HG03135 (cell line): Measurements from ENCODE around the gene SLC25A26.
A peak's percentile ranks its signal among the peaks of the same experiment; 100 is the strongest.

ENCODE experiments used
- ATAC-seq: cut with Tn5 transposase; IDR thresholded peaks from one replicate; pipeline ENCODE4 v1.9.1; 2021; ENCODE audit warnings: mild to moderate bottlenecking, moderate library complexity; ENCODE audit not compliant: unreplicated experiment

The SLC25A26 gene

DNA sequence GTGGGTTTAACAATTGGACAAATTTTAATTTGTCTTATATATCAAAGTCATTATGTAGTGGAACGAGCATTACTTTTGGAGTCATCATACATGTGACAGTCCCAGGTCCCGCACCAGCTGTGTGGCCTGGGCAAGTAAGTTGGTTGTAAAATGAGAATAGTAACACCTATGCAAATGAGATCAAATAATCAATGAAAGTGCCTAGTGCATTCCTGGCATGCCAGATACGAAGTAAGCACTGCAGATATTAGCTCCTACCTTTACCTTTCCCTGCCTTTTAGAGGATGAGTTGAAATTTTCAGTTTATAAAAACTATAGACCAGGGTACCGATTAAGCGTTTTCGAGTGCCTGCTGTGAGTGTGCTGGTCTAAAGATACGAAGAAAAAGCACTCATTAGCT is 145.9 kb downstream of the SLC25A26 start:
- ATAC-seq, result no peak

DNA sequence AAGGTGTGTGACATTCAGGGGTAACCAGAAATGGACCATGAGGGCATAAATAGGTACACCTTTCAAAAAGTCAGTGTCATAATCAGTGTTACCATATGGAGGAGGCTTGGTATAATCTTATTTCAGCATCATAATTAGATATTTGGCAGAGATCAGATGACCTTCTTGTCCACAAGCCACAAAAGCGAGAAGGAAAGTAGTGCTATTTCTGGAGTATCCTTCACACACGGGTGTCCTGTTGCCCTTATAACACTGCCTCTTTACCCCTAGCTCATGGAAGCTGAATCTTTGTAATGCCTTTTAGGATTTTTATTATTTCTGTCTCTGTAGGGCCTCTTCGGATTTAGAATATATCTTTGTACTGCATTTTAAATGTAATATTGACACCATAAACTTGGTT is 147.2 kb downstream of the SLC25A26 start:
- ATAC-seq, result no peak

DNA sequence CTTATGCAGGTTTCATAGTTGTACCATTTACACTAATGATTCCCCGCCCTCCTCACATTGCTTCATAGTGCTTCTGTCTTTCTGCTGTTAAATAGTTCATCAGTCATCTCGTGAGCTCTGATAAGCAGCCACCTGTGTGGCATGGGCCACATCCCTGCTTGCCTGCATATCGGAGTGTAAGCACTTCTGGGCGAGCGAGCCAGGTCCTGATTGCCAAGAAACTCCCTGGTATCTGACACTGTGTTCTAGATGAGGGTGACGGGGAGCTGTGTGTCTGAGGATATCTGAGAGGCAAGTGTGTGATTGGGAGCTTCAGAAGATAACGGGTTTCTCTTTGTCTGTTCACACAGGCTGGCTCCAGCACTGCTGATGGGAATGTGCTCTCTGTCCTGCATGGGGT is 149.4 kb downstream of the SLC25A26 start:
- no peak for ATAC-seq

DNA sequence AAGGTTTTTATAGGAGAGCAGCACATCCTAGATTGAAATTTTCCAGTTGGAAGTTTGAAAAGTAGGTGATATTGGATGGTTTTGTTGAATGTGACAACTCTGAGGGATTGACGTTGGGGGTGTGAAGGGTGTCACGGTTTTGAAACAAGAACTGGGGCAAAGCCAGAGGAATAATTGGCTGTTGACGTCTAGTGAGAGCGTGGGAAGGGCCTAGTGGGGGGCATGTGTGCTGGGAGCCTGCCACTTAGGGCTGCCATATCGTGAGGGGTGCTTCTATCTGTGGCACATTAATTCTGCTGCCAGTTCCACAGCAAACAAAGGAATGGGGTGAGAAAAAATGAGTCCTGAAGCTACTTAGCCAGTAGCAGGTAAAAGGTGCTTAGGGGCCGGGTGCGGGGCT is 150.6 kb downstream of the SLC25A26 start:
- ATAC-seq, result no peak

DNA sequence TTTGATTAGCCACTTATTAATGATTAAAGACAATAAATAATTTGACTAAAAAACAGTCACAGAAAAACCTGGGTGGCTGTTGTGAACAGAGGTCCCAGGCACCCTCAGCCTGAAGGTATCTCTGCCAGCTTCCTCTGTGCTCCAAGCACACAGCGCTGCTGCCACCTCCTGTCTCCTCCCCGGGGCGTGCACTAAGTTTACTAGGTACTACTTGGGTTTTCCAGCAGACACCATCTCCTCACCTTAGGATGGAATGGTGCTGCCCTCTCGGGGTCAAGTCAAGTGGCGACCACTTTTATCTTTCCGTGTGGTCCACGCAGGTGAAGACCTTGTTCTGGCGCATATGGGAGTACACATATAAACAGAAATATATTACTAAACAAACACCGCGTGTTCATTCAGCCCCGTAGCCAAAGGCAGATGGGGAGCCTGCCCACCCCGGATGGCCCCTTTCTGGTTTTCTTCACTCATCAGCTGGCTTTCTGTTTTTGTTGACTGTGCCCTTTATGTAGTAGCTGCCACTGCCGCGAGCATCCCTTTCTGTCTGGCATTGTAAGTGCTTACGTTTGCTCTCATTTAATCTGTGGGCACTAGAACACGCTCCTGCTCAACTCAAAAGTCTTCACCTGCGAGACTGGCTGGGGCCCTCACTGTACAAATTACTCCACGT is 152.0 kb downstream of the SLC25A26 start:
- no peak for ATAC-seq

DNA sequence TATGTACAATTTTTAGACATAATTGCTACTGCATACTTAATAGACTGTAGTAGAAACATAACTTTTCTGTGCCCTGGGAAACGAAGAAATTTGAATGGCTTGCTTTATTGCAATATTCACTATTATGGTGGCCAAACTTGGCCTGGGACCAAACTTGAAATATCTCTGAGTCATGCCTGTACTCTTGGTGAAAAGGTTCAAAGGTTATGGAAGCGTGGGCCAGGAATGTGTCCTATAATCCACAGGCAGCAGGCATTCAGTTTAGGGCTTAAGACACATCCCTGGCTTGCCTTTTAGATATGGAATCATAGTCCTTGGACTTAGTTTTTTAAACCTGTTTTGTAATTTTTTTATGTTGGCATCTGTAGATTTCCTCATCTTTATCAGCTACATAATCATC is 155.8 kb downstream of the SLC25A26 start:
- ATAC-seq, result no peak

DNA sequence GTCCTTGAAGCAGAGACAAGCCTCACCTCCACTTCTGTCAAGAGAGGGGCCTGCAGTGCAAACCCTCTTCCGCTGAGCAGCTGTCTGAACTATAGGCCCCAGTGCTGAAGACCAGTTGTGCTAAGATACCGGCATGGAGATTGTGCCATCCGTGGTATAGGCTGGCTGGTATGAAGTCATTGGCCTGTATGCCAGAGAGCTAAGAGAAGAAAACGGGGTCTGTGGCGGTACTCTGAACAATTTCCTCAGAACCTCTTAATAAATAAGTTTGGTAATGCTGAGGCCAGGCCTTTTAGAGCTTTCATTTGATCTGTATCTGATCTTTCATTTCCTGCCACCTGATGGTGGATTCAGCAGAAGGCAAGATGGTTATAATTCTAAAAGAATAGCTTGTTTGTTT is 157.0 kb downstream of the SLC25A26 start:
- ATAC-seq, result no peak

DNA sequence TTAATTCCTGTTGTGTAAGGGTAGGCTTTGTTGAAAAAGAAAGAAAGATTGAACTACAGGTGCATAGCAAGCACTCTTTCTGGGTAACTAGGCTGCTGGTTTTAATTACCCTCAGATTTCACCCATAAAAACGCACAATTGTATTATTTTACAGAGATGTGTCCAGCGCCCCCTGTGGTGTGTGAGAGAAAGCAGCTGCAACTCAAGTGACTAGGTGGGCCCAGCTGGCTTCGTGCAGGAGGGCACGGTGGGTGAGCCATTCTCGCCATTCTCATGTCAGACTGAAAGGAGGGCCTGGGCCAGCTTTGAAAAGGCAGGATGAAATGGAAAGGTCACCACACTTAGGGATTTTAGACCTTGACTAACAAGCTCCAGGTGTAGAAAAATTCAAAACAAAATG is 157.5 kb downstream of the SLC25A26 start:
- ATAC-seq, result no peak

DNA sequence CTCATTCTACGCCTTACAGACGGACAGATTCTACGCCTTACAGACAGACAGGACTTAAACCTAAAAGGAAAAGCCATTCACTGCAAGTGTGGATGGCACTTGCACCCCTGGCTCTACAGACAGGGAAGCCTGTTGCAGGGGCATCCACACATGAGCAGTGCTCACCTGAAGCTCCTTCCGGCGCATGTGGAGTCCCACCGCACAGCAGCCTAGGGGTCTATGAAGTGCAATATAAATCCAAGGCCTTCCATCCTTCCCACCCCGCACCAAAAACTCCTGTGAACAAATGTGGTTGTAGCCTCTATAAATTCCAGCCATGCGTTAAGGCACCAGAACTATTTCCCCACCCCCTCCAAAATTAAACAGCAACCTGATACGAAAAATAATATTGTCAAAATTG is 158.8 kb downstream of the SLC25A26 start:
- ATAC-seq, result no peak

DNA sequence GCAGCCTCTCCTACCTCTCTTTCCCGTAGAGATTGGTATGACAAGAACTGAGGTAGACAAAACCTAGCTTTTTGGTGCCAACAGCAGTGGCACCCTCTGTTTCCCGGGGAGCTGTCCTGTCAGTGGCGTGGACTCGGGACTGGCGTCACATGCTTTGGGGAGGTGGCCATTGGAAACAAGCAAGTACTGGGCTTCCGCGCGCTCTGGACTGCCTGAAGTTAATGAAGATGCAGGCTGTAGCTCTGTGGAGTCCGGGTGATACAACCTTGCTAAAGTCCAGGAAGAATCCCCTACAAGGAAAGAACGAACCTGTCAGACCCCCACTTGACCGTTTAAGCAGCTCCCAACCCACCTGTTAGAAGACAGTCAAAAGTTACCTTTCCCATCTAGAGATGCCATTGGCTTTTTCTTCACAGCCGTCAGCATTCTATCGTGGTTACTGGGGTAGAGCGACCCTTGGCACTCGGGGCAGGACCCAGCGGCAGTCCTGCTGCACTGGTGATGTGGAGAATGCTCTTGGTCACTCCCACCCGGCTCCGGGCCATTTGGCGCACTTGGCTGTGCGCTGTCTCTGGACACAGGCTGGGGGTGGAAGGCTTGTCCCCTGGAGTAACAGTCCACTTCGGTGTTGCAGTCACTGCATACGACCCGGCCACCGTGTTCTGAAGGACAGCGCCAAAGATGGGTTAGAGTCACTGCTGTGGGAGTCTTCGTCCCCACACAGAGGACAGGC is 159.6 kb downstream of the SLC25A26 start:
- ATAC-seq, result no peak

DNA sequence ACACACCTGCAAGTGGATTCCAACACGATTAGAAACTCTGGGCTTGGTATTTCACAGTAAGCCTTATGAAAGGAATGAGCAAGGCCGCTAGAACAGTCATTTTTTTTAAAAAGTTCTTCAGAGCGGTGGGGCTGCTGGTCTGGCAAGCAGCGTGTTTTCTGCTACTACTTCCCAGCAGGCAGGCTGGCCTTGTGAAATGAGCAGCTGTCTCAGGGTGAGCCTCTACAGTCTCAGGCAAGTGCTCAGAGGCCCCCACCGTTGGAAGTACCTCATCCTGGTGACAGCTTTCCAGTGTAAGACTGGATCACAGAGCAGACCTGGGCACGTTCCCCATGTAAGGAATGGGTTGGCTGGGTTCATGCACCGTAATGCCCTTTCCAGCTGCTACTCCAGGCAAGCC is 160.8 kb downstream of the SLC25A26 start:
- ATAC-seq, result no peak

DNA sequence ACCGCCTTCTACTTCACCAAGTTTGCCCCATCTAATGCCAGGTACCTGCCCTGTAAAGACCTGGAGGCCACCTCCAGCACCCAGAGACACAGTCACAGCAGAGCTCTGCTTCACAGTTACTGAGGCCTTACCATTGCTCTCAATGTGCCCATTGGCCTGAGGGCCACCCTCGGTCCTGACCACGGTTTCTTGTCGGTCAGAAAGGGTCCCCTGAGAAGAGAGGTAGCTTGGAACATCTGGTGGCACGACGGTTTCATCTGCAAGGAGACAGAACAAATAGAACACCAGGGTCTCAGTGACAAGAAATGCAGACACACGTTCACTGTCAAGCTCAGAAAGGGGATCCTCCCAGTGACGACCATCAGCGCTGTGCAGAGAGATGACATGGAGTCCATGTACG is 161.3 kb downstream of the SLC25A26 start:
- no peak for ATAC-seq

DNA sequence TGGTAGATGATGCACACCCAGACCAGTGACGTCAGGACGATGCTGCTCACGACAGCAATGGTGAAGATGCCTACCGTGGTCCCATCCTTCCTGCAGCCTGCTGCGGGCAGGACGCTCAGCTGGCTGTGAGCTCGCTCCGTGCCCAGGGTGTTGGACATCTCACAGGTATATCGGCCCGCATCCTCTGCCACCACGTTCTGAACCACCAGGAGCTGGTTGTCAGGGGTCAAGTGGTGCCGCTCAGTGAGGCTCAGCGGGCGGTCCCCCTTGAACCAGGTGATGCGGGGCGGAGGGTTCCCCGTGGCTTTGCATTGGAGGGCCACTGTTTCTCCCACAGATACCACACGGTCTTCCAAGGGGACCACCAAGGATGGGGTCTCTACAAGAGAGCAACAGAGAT is 162.2 kb downstream of the SLC25A26 start:
- ATAC-seq, result no peak

DNA sequence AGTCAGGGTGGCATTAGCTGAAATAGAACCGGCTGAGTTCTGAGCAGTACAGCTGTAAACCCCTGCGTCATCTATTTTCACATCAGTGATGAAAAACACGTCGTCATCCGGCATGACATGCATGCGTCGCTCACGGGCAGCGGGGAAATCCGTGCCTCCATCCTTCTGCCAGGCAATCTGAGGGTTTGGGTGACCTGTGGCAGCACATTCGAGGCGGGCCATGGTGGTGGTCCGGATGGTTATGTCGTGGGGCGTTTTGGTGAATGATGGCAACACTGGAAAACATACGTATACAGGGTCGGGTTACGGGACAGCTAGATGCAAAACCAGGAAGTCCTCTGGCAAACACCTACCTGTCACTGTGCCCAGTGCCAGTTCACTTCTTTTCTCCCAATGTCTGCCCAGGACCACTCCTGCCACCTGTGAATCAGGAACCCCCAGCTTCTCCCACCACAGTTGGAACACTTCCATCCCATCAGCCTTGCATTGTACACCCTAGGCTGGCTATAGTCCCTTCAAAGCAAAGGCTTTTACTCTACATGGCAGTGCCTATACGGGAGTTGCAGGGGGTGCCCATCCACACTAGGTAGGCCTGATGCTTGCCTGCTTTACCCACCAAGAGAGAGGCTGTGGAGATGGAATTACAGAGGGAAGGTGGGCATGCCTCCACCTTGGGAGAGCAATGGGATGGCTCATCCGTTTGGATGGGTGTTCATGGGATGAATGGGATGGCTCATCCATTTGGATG is 163.4 kb downstream of the SLC25A26 start:
- ATAC-seq, result no peak

DNA sequence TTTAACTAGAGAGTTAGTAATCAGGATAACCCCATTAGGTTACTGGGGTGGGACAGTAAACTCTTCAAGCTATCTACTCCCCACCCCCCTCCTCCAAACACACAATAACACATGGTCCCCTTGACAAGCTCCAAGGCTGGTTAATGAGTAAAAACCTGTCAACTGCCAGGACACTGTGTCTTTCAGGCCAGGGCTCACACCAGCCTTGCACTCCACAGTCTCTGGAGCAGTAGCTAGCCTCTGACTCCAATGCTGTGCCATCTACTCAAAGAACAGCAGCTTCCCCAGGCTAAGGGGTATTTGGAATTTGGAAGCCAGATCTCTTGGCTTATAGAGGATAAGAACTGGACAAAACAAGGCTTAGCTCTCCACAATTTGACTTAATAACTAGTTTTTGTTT is 164.3 kb downstream of the SLC25A26 start:
- ATAC-seq, result no peak

DNA sequence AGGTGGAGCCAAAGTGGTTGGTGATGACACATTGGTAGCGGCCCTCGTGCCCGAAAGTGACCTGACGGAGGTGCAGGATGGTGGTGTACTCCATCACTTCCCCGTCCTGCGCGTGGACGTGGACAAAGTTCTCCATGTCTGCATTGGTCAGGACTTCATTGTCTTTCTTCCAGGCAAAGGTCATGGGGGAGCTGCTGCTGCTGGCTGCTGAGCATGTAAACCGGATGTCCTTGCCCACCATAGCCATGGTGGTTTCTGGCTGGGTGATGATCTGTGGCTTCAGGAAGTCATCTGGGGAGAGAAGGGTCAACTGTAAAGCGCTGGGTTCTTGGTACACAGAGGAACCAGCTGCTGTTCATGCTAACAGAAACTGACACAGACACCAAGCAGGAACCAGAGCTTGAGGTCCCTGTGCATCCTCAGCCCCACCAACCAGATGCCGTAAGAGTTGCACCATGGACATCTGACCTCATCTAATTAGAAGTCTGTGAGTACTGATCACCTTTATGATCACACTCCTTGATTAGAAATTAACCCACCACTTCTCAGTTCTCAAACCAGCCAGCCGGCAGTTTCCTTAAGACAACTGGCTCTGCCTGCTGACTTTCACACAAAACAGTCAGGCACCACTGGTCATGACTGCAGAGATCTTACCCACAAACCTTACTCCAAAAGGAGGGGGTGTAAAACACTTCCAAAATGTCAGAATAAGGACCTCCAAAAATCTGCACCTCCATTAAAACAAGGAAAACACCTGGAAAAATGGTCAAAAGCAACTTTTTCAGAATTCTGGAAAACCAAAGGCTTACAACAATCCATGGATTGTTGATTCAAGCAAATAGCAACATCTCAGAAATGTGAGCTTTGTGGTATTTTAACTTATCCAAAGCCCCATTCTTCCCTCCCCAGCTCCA is 165.5 kb downstream of the SLC25A26 start:
- peak; percentile 86 for ATAC-seq

DNA sequence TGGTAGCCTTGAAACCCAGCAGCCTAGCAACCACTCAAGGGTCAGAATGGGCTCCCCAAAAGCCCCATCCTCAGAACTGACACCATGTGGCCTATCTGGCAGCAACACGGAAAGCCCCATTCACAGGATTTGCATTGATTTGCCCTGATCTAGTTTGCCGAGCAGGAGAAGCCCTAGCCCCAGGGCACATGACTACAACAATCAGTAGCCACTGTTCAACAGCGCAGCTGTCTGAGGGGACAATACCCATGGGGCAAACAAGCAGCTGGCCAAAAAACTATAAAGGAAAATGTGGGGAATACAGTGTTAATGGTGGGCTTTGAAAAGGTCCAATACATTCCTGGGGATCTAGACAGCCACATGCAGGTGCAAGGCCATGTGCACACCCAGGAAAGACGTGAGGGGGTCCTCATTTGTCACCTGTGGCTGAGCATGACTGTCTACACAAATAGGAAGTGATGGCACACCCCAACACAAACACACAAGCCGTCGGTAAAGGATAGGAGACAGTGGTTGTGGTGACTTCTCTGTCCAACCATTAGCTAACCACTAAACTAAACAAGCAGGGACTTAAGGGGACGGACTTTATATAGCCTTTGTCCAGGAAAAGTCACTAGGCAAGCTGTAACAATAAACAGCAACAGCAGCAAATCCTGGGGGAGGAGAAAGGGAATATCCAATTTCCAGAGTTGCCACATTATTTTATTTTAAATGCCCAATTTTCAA is 166.3 kb downstream of the SLC25A26 start:
- peak; percentile 54 for ATAC-seq

DNA sequence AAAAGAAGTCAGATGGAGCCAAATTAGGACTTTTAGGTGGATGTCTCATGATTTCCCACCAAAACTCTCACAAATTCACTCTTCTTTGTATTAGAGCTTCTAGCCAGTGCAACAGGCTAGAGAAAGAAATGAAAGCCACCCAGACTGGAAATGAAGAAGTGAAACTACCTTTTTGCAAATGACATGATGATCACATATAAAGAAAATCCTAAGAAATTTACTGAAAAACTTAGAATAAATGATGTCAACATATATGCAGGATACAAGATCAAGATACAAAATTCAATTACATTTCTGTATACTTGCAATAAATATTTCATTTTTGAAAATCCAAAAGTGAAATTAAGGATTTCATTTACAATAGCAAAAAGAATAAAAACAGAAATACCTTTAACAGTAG is 169.2 kb downstream of the SLC25A26 start:
- ATAC-seq, result no peak

DNA sequence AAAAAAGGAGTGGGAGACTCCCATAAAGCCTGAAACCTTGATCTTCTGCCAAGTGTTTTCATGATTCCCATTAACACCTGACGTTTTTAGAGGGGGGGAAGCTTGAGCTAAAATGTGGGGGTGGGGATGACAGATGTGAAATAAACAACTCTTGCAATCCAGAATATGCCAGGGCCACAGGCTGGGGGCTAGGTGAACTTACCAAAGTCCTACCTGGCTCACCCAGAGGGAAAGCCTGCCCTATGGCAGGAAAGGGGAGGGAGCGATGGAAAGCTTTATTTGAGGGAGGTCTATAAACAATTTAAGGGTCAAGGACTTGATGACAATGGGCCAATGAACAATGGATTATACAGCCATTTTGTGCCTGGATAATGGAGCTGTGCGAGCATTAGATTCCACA is 171.7 kb downstream of the SLC25A26 start:
- ATAC-seq, result no peak

DNA sequence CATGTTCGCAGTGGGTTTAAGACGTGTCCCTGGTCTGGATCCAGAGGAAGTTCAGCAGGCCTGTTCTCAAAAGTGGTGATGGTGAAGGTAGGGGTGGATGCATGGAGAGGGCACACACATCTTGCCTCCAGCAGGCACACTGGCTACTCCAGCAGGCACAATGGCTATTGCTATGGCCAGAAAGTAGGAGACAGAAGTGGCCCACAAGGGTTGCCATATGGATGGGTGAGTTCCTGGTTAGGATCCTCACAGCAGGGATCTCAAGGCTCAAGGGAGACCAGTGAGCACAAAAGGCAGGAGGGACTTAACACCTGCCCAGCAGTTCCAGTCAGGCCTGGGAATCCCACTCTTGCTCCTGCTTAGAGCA is 172.1 kb downstream of the SLC25A26 start:
- ATAC-seq, result no peak
